Islet of Langerhans (tissue), 1 donor: ENCODE results near the gene ZBED4.

Experiments
- FAIRE-seq: peaks from one replicate; lab custom pipeline; 2011; peaks lifted over from hg19 to GRCh38; lab: Jason Lieb, UNC

ZBED4 gene

GRCh38 chr22:49853981-49854831 is 562 bp downstream of the ZBED4 start:
- FAIRE-seq = no peak

DNA sequence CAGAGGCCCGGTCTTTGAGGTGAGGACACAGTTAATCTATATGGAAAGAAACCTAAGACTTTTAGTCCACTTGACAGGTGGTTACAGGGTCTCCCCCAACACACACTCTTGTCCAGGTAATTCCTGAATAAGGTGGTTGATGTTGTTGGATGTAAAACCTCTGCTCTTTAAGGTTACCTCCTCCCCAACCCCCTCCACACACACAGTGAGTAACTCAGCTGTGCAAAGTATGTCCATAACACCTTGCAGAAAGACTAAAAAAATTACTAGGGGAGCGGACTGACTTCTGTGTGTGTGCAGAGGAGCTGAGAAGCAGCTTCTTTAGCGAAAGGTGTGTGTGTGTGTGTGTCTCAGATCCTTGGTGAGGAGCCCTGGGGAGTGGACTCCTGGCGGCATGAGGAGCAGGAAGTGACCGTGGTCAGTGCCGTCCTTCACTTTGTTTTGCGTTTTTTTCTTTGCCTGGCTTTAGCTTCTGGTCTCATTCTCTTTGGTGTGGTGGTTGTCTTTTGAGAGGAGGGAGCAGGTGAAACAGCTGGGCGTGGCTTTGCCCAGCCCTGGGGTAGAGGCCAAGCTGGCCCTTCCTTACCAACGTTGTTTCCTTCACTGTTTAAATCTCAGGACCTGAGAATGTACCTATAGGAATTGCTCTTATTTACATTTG is 1.7 kb downstream of the ZBED4 start:
- no peak for FAIRE-seq

- FAIRE-seq = no peak
Observed at GRCh38 chr22:49856343-49856742, 2.7 kb downstream of the ZBED4 start.

DNA sequence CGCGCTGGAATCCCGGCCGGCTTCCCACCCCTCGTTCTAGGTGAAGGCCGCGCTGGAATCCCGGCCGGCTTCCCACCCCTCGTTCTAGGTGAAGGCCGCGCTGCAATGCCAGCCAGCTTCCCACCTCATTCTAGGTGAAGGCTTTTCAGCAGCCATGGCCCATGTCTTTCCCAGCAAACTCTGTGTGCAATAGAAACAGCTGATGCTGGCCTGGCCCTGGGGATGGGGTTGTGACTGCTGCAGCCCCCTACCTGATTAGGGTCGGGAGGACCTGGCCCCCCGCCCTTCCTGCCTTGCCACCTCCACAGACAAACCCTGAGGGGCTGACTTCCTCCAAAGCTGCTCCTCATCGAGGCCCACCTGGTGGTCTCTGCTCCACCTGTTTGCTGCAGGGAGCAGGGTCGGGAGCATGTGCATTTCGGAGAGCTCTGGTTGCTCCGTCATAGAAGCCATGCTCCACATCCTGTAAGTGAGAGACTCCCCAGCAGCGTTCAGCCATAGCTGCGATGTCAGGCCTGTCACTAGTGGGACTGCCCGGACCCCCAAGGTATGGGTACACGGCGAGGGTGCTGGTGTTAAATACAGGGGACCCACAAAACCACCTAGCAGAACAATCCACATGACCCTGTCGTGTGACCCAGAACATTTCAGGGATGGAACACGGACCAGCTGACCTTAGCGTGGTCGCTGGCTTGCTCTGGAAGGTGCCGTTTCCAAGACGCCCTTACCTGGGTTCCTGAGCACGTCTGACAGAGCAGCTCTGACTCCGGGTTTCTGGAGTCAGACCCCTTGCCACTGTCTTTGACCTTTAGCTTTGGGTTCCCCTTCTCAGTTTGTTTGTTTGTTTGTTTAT is 3.3 kb downstream of the ZBED4 start:
- no peak for FAIRE-seq

- no peak for FAIRE-seq
Observed at GRCh38 chr22:49858827-49859226, 5.2 kb downstream of the ZBED4 start.

GRCh38 chr22:49861642-49862495 is 8.2 kb downstream of the ZBED4 start:
- FAIRE-seq = no peak

- no peak for FAIRE-seq
Observed at GRCh38 chr22:49862496-49862776, 8.8 kb downstream of the ZBED4 start.

DNA sequence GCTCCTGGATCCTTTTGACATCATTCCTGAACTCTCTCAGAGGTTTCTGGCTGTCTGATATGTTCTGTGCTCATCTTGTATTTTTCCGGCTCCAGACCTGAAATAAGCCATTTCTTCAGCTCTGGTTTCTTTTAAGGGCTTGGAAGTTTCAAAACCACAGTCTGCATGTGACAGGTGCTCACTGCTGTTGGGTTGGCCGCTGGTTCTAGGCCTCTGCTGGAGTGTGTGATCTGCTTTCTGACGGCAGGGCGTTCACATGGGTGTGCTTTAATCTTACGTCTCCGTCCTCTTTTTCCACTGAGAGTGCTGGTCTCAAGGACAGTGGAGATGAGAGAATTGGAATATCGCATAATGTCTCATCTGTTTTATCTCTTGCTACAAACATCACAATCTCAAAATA is 10.3 kb downstream of the ZBED4 start:
- no peak for FAIRE-seq

- no peak for FAIRE-seq
Observed at GRCh38 chr22:49865156-49865555, 11.5 kb downstream of the ZBED4 start.

DNA sequence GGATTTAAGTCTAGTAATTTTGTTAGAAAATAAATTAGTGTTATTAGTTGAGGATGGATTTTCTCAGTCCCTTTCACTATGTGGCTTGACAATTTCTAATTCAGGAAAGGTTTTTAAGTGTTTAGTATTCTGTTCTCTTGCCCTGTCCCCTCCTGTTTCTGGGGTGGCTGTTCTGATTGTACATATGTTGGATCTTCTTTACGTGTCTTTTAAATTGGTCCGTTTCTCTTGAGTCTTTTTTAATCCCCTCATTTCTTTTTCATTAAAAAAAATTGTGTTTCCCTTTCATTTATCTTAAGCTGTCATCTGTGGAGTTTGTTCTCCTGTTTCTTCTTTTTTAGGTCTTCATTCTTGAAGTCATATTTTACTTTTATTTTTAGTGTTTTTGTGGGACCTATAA is 12.5 kb downstream of the ZBED4 start:
- FAIRE-seq = no peak

GRCh38 chr22:49866646-49867045 is 13.0 kb downstream of the ZBED4 start:
- FAIRE-seq = no peak

DNA sequence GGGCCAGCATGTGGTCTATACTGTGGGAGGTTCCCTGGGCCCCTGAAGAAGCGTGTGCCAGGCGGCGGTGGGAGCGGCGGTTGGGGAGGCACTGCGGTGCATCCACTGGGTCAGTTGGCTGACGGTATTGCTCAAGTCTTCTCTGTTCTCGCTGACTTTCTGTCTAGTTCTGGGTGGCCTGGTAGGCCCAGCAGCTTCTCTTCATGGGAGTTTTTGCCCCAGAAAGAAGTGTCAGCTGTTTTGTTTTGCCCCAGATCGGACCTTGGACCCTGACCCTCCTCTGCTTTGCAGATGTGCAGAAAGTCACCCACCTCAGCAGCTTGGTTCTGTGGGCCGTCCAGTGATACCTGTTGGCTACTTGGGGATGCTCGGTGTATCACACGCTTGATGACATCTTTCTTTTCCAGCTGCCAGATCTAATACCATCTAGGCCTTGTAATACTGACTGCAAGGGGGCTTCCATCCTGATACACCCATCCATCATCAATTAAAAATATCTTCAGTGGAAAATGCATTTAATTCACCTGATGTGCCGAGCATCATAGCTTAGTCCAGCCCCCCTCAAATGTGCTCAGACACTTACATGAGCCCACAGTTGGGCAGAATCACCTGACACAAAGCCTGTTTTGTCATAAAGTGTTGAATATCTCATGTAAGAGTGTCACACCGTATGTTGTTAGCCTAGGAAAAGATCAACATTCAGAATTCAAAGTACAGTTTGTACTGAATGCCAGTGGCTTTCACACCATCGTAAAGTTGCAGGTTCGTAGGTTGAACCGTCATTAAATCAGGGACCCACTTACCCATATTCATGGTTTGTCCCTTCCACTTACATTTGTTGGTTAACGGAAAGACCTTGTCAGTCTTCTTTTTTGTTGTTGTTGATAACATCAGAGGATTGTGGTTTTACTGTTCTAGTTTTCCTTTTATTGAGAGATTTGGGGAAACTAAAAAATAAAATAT is 13.9 kb downstream of the ZBED4 start:
- no peak for FAIRE-seq

DNA sequence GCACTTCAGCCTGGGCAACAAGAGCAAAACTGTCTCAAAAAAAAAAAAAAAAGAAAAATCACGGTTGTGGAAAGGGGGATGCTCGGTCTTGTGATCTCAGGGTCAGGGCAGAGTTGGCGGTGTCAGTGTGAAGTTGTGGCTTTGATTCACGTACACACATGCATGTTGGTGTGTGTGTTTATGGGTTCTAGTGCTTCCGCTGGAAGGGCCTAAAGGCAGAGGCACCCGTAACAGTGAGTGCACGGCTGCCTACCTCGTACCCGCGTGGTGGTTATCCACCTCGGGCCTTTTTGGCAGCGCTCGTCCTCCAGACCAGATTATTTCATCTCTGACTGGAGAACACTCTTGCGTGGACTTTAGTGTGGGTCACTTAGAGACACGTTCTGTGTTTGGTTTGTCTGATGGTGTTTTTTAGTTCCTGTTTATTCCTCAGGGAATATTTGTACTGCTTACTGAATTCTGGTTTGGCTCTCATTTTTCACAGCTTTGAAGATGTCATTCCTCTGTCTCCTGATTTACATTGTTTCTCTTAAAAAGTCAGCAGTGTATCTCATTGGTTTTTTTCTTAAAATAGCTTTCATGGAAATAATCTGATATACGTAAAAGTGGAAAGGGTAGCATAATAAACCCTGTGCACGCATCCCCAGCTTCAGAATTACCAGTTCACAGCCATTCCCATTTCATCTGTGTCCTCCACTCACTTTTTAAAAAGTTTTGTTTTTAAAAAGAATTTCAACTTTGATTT is 15.6 kb downstream of the ZBED4 start:
- FAIRE-seq = no peak

GRCh38 chr22:49869845-49870712 is 16.4 kb downstream of the ZBED4 start:
- no peak for FAIRE-seq

- FAIRE-seq = no peak
Observed at GRCh38 chr22:49871482-49871881, 17.8 kb downstream of the ZBED4 start.

DNA sequence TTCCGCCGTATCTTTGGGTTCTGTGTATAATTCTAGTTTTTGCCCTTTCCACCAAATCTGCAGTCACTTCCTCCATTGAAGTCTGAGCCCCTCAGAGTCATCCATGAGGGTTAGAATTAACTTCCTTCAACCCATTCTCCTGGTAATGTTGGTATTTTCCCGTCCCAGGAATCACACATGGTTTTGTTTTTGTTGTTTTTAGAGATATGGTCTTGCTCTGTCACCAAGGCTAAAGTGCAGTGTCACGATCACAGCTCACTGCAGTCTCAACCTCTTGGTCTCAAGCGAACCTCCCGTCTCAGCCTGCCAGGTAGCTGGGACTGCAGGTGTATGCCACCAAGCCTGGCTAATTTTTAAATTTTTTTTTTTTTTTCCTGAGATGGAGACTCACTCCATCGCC is 18.7 kb downstream of the ZBED4 start:
- FAIRE-seq = no peak

GRCh38 chr22:49873228-49873940 is 19.7 kb downstream of the ZBED4 start:
- FAIRE-seq = no peak

DNA sequence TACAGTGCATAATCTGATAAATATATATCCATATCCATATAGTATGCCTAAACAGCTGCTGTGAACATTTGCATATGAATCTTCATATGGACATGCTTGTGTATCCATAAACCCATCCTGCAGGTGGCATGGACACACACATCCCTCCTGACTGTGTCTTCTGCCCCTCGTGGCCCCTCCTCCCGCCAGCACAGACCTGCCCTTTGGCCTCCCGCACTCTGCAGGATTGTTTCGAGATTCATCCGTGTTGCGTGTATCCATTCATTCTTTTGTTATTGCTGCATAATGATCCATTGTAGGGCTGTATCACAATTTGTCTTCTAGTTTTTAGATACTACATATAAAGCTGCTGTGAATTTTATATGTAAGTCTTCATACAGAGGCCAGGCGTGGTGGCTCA is 24.0 kb downstream of the ZBED4 start:
- no peak for FAIRE-seq

- FAIRE-seq = no peak
Observed at GRCh38 chr22:49878206-49878605, 24.6 kb downstream of the ZBED4 start.
